HG02678 (cell line): ENCODE results near the gene FRK.
"Not testable (repeated sequence)": the region's sequence is repeated elsewhere in the genome, so short reads cannot be mapped to it uniquely, and the experiment has no call there.

Experiments
- ATAC-seq: cut with Tn5 transposase; IDR thresholded peaks from one replicate; pipeline ENCODE4 v1.9.1; 2021; ENCODE audit warnings: mild to moderate bottlenecking, moderate library complexity; ENCODE audit not compliant: unreplicated experiment

The FRK gene, protein sequence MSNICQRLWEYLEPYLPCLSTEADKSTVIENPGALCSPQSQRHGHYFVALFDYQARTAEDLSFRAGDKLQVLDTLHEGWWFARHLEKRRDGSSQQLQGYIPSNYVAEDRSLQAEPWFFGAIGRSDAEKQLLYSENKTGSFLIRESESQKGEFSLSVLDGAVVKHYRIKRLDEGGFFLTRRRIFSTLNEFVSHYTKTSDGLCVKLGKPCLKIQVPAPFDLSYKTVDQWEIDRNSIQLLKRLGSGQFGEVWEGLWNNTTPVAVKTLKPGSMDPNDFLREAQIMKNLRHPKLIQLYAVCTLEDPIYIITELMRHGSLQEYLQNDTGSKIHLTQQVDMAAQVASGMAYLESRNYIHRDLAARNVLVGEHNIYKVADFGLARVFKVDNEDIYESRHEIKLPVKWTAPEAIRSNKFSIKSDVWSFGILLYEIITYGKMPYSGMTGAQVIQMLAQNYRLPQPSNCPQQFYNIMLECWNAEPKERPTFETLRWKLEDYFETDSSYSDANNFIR

DNA sequence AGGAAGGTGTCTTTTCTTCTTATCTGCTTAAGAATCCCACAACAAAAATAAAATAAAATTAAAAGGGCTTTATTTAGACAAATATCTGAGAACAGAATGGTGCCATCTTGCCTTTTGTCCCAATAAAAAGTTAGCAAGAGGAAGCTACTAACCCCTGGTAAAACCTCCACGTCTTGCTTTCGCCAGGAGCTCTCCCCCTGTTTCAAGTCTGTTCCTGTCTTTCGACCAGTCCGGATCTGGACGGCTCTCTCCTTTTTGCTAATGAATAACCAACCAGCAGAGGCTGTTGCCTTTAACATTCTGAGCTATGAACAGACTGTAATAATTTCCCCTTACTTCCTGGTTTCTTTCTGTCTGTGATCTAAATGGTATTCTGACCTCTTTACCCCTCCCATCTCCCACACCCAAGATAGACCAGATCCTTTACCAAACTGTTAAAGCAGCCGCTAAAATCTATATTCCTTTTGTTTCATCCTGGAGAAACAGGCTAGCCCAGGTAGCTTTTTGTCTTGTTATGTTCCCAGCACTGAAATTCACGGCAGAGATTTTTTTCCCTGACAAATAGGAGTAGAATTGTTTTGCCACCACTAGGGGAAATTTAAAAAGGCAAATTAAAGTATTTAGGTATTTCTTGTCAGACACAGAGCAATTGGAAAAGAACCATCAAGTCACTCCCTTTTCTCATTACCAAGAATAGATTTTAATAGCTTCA is at the start of gene FRK:
Gene FRK, minus strand, starts transcription at position 320 of the 712 bp plus-strand sequence. CDS start 580 bp downstream, outside the sequence.
- no peak for ATAC-seq

DNA sequence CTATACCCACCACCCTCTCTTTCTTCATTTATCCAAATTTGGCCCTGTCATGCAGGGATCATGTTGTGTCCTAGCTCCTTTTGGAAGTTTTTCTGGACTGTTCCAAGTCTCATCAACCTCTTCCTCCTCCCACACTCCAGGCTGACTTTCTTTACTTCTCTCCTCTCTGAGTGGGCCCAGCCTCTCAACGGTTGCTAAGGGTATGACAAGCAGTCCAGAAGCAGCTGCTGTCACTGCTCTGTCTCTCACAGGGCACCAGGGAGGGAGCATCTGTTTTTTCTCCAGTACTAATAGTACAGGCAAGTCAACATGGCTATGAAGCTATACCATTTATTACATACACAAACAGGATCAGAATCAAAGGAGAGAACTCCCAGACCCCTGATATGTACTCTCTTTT is 48.1 kb upstream of the FRK start:
- no peak for ATAC-seq

DNA sequence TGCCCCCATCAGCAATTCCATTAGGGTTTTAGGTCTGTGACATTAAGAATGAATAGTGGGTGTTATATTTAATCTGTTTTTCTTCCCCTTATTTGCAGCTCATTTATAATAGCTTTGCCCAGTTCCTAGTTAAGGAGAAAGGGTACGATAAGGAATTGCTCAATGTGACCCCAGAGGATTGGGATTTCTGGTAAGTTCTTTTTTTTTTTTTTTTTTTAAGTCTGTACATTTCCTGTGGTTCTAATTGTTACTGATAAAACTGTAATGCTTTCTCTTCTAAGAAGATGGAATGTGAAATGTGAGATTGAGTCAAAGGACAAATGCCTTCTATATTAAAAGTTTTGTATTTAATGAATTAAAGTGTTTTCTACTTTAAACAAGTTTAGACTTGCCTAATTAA is 45.5 kb upstream of the FRK start:
- no peak for ATAC-seq

DNA sequence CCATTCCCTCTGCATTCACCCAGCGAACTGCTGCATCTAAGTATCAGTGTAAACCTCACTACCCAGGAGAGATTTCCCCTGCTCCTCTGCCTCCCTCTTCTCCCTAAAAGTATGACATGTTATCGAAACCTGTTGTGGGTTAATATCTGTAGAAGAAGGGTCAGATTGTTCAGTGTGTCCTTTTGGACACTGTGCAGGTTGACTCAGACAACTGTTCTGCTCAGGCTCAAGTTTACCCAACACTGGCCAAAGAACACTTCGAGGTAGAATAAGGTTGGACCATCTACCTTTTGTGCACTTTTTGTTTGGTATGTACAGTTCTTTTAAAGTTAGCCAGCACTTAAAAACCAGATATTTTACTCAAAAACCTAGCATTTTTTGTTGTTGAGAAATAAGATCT is 44.6 kb upstream of the FRK start:
- ATAC-seq: no peak

DNA sequence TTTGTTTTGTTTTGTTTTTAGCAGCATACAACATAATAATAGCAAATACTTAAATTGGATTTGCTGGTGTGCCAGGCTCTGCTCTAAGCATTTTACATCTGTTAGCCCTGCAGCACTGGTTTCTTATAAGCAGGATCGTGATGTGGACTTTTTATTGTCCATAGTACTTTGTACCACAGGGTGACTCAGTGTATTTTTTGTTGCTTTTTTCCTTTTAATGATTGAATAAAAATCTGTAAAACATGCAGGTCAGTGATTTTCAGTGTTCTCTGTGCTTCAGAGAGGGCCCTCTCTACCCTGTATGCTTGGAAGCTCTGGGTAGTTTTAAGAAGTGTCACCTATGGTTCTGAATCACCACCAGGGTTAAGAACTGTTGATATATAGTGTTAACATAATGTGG is 43.9 kb upstream of the FRK start:
- ATAC-seq: no peak

DNA sequence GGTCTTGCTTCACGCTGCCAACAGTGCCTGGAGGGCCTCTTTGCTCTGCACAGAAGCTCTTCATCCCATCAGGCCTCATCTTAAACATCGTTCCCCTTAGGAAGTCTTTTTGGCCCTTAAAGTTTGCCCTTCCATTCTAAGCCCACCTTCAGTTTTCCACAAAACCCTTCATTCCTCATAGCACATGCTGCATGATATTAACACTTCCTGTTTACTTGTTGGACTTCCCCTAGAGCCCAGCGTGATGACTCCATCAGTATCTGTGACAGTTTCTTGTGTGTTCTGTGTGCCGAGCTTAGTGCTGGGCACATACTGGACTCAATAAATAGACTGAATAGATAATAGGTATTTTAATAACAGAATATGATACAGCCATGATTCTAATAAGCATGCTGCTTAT is 42.2 kb upstream of the FRK start:
- ATAC-seq: no peak

DNA sequence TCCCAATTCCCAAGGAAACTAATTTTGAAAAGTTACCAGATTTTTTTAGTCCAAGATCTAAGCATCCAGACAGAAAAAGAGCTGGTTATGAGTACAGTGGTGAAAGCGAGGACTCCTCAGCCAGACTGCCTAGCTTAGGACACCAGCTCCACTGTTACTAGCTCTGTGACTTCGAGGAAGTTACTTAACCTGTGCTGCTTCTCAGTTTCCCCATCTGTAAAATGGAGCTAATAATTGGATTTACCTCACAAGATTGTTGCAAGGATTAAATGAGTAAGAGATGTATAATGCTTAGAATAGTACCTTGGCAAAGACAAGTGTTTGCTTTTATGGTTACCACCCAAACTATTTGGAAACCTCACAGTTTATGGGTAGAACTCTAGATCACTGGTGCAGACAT is 41.1 kb upstream of the FRK start:
- no peak for ATAC-seq

DNA sequence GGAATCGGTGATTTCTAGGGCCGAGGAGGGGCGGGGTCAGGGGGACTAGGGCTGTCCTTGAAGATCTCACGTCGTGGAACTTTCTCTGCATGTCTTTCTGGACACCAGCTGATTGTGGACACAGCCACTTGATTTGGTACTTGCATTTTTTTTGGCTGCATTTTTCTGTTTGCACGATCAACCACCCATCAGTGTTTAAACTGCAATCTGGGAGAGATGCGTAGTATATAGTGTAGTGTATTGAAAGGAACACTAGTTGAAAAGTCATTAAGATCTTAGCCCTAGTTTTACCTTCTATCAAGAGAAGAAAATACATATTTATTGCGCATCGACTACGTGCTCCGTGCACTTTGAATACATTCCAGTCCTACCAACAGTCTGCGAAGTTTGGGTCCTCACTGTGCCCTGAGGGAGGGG is 40.6 kb upstream of the FRK start:
- no peak for ATAC-seq

DNA sequence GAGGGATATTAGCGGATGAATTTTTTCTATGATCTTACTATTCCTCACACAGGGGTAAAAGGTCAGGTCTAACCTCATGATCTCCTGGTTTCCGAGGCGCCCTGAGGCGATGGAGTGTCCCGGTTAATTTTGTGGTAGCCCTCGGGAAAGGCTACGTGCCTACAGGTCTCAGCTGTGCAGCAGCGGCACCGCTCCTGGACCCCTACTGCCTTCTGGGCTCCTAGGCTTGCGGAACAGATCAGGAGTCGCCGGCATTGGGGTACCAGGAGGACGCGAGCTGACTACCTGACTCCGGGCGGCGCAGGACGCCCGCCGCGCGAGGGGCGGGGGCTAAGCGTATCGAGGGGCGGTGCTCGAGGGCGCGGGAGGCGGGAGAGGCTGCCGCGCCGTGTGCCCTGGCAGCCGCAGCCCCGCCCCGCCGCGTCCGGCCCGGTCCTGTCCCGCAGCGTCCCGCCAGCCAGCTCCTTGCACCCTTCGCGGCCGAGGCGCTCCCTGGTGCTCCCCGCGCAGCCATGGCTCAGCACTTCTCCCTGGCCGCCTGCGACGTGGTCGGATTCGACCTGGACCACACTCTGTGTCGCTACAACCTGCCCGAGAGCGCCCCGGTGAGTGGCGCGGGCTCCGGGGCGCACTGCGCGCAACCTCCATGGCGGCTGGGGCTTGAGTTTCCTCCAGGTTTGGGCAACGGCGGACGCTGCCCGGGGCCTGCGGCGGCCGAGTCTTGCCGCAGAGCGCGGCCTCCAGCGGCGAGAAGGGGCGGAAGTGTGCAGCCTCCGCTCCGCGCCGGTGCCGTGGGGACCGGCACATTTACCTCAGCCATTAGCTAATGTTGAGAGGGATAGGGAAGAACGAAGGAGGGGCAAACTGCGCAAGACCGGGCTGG is 40.0 kb upstream of the FRK start, which contains the start of gene NT5DC1:
Gene NT5DC1, plus strand, starts transcription at position 435 of the 883 bp plus-strand sequence. Its CDS starts 78 bp downstream, at position 513.
- ATAC-seq: peak; percentile 86

DNA sequence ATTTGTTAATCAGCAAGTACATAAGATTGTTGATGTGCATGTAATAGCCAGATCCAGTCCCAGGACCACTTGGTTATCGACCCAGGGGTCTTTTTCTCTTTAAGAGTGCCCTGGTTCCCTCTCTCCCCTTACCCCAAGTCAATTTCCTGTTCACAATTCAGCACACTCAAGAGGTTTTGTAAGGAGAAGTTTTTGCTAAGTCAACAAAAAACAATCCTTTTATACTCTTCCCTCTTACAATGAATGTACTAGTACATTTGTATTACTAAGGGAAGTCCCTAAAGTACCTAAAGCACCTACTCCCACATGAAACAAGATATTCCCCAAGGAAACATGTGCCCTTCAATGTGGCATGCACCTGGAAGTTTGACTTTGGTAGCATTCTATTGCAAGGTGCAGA is 38.3 kb upstream of the FRK start:
- ATAC-seq: no peak

DNA sequence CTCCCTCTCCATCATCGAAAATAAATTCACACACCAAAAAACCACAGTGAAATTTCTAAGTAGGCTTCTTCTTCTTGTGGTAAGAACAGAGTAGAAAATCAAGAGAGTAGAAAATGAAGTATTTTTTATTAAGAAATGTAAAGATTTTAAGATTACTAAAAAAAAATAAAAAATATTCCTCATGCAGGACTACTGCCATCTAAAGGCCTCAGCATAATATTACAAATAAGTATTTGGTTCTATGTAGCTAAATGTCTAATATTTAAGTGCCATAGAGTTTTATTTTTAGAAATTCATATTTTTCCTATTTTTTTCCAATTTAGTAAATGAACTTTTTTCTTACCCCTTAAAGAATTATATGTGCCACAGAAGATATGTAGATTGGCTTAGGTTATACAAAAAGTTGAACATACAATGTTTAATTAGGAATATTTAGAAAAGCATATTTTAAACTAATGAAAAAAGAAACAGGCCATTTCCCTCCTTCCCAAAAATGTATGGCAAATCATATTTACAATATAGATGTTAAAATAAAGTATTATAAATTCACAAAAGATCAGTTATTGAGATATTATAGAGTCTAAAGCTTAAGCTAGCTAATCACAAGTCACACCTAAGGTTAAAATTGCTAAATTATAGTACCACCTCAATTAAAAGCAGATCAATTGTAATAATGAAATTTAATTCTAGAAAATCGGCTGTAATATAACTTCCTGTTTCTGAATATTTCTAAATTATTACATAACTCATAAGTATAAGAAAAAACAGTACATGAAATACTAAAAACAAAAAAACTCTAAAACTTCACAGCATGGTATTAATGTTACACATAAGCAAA is 36.5 kb upstream of the FRK start:
- no peak for ATAC-seq

DNA sequence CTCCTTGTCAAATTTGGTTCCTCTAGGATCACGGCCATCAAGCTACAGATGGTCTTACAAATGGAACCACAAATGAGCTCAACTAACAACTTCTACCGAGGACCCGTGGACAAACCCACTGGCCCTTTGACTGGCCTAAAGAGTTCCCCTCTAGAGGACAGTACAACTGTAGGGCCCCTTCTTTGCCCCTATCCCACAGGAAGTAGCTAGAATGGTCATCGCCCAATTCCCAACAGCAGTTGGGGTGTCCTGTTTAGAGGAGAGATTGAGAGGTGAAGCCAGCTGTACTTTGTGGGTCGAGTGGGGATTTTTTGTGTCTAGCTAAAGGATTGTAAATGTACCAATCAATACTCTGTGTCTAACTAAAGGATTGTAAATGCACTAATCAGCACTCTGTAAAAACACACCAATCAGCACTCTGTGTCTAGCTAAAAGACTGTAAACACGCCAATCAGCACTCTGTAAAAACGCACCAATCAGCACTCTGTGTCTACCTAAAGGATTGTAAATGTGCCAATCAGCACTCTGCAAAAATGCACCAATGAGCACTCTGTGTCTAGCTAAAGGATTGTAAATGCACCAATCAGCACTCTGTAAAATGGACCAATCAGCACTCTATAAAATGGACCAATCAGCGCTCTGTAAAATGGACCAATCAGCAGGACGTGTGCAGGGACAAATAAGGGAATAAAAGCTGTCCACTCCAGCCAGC is 35.5 kb upstream of the FRK start:
- not testable (repeated sequence) for ATAC-seq

DNA sequence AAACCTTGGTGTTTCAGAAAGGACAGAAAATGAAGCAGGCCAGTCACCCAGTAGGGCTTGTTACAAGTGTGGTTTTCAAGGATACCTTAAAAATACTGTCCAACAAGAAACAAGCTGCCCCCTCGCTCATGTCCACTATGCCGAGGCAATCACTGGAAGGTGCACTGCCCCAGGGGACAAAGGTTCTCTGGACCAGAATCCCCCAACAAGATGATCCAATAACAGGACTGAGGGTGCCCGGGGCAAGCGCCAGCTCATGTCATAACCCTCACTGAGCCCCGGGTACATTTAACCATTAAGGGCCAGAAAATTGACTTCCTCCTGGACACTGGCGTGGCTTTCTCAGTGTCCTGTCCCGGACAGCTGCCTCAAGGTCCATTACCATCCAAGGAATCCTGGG is 33.4 kb upstream of the FRK start:
- ATAC-seq: no peak

DNA sequence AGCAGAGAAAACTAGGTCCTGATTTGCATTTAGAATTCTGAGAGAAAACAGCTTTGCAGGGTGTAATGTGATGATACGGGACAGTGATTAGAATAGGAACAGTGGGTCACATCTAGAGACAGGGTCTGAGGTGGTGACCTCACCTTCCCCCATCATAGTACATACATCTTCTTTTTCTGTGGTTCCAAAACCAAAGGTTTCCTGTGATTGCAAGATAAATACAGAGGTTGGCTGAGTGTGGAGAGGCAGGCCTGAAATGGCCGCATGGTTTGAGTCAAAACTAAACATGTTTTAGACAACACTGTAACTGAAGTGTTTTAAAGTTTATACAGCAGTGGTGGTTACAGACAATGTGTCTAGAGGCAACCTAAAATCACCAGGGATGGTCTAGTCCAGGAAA is 29.6 kb upstream of the FRK start:
- ATAC-seq: peak; percentile 63

DNA sequence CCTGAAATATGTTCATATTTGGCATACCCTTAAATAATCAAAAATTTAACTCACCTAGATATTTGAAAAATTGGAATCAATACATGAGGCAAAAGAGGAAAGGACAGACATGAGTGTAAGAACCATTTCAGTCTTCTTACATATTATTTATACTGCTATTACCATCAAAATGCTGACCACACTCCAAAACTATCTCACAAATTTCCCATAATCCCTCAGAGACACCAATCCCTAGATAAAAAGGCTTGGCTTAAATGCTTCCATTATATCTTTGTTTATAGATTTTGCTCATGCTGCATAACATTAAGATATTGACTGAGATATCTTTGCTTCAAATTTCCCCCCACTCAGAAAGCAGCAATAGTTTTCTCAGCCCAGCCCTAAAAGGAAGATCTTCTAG is 28.3 kb upstream of the FRK start:
- ATAC-seq: no peak

DNA sequence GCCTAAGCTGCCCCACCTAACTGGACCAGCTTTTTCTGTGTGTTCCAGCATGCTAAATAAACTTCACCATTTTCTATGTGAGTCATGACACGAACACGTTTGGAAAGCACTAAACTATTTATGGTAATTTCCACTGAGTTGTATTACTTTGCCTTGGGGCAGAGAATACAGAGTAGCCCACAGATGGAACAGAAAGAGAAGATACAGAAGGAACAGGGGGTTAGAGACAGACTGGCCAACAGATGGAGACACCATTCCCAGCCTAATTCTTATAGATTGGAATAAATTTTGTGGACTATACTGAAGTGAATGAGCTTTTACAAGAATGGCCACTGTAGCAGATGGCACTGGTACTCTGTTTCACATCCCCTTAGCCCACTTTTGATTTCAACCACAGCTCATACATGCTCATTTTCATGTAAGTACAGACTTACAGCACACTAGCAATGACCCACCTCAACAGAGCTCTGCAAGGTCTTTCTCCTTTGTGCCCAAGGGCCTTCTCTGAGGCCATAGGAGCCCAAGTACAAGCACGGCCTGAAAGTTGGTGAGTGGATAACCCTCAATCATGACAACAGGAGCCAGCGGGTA is 26.8 kb upstream of the FRK start:
- ATAC-seq: peak; percentile 95

DNA sequence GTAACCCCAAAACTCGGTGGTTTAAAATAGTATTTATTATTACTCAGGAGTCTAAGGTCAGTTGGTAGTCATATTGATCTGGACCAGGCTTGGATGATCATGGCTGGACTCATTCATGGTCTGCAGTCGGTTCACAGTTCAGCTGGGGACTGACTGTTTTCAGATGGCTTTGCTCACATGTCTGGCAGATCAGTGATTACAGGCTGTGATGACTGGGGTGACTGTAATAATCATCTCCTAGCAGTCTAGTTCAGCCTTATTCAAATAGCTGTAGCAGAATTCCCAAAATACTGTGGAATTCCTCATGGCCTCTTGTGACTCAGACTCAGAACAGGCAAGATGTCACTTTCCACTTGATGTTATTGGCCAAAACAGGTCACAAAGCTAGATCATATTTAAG is 23.6 kb upstream of the FRK start:
- no peak for ATAC-seq

DNA sequence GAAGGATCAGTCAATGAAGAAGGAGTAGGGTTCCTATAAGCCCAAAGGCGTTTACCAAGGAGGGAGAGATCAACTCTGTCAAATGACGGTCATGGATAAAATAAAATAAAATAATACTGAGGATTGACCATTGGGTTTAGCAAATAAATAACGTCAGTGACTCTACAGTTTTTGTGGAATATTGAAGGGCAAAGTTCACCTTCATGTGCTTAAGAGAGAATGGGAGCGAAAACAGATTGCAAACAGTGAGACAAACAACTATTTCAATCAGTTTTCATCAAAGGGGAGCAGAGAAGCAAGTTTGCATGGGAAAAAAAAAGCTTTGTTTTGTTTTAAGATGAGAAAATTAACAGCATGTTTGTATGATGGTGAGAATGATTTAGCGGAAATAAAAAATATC is 22.4 kb upstream of the FRK start:
- no peak for ATAC-seq

DNA sequence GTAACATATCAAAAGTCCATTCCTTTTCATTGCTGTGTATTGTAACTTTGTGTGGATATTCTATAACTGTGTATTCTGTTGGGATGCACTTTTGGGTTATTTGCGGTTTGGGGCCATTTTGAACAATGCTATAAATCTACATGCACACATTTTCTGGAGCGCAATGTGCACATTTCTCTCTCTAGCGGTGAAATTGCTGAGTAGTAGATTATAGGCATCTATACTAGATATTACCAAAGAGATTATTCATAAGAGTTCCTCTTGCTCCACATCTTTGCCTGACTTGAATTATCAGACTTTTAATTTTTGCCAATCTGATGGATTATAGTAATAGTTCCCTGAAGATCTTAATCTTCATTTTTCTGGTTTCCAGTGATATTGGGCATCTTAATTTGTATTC is 18.3 kb upstream of the FRK start:
- no peak for ATAC-seq
